Measurements from ENCODE around the gene LMBR1.

LMBR1 gene

GRCh38 chr7:156682928-156683327 is 210.1 kb downstream of the LMBR1 start:
- no peak for DNase-seq

DNA sequence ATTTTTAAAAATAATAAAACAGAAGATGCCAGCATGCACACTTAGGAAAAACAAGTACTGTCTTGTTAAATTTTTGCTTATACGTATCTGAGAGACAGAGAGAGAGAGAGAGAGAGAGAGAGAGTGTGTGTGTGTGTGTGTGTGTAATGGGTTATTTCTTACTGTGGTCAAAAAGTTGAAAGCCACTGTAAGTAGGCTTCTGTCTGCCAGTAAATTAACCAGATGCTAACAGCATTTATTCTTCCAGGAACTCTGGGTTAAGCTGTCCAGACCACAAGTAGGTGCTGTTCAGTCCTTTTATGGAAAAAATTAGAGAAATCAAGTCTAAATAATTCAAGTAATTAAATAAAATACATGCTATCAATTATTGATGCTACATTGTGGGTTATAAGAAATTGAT is 212.7 kb downstream of the LMBR1 start:
- no peak for DNase-seq

DNA sequence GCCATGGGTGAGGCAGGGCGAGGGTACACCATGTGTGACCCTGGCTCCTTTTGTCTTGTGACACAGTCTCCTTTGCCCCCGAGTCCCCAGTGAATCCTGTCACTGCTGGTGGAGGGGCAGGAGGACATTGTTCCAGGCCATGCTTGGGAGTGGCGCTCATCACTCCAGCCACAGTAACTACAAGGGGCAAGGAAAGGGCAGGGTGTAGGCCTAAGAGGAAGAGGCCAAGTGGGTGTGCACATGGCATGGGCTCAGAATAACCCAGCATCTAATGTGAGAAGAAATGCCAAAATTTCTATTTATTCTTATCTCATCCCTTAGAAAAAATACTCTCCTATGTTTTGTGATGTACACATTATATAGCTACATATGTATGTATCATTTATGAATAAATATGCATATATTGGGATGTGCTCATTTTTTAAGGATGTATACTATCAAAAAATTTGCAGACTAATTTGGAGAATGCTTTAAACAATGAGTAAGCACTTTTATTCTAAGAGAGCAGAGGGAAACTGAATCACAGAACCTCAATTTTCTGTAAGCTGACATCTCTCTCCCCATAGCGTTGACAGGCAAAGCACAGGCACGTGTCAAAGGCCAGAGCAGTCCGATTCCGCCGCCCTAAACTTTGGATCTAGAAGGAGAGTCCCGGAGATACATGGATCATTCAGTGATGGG is 215.5 kb downstream of the LMBR1 start:
- no peak for DNase-seq

GRCh38 chr7:156676263-156676662 is 216.7 kb downstream of the LMBR1 start:
- DNase-seq = no peak

GRCh38 chr7:156675721-156676120 is 217.3 kb downstream of the LMBR1 start:
- DNase-seq = no peak

DNA sequence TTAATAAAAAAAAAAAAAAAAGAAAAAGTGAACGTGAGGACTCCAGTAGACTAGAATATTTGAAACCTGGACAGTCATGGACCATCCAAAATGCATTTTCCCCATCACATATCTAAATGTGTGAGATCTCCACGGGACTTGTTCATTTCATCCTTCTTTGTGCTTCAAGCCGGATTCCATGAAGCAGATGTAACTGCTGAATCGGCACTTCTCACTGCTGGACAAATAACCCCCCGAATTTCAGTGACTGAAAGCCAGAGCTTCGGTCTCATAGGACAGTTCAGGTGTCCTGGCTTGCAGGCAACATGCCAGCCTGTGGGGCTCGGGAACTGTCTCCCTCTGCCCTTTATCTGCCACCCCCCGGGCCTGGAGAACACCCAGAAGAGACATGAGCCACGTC is 219.1 kb downstream of the LMBR1 start:
- no peak for DNase-seq

GRCh38 chr7:156673454-156673853 is 219.5 kb downstream of the LMBR1 start:
- DNase-seq = no peak

- no peak for DNase-seq
Observed at GRCh38 chr7:156669035-156669828, 223.8 kb downstream of the LMBR1 start.

DNA sequence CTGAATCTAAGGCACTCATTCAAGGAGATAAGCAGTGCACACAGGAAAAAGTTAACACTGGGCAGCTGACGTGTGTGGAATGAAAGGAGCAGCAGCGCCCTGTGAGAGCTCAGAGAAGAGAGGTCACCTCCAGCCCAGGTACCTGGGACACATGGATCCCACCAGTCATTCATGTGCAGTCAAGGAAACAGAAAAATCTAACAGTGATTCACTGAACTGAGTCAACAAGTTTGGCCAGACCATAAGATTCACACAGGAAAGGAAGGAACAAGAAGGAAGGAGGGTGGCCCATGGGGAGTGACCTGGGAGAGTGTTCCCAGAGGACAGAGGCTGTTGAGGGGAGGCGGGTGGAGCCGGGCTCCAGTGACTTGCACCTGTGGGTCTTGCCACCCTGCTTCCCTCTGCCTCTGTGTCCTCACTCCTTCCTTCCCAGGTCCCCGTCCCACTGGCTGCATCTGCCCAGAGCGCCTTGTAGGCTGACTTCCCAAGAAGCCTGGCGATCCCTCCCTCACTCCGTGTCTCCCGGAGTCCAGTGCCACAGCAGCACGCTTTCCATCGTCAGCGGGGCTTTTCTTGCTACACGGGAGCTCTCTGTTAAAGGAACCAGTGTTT is 224.7 kb downstream of the LMBR1 start:
- DNase-seq = no peak

DNA sequence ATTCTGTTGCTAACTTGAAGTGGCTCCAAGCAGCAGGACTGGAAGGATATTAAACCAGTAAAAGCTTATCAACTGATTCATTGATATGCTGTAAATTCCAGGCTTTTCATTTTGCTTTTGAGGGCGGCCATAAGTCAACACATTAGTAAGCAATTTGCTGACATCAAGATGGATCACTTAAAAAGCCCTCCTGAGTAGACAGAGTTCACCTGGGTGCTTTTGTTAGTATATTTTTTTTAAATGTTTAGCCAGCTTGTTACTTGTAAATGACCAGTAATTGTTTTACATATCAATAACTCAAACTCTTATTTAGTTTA is 225.9 kb downstream of the LMBR1 start:
- no peak for DNase-seq

GRCh38 chr7:156666368-156667109 is 226.4 kb downstream of the LMBR1 start:
- DNase-seq = no peak

- DNase-seq = no peak
Observed at GRCh38 chr7:156665101-156665500, 227.9 kb downstream of the LMBR1 start.

GRCh38 chr7:156662277-156662676 is 230.7 kb downstream of the LMBR1 start:
- DNase-seq = no peak

DNA sequence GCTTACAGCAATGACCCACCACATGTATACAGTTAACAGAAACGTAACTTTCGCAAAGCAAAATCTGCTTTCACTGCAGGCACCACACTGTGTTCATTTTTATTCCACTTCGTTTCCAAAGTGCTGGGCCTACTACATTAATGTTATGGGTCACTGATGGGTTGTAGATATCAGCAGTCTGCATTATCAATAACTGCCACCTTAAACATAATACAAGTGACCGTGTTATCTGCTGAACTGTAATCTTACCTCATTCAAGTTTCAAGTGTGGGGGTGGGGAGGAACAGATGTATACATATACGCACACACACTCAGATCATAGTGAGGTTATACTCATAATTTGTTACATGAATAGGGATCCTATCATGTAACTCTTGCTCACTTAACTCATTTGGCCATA is 231.3 kb downstream of the LMBR1 start:
- DNase-seq = no peak

- DNase-seq = no peak
Observed at GRCh38 chr7:156659961-156660360, 233.0 kb downstream of the LMBR1 start.

DNA sequence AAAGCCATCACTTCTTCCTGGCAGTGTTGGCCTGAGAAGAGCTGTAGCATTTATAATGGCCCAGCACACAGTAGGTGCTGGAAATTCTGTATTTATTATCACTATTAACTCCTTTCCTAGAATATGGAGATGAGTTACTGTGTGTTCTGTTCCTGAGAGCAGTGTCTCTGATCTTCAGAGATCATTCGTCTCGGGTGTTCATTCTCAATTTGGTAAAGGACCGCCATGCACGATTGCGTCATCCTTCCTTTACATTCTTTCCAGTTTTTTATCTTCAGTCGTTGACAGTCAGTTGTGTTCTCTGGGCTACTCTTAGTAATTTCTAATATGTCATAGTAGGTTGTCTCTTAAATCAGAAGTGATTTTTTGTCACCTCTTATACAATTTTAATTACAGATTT is 233.8 kb downstream of the LMBR1 start:
- no peak for DNase-seq

DNA sequence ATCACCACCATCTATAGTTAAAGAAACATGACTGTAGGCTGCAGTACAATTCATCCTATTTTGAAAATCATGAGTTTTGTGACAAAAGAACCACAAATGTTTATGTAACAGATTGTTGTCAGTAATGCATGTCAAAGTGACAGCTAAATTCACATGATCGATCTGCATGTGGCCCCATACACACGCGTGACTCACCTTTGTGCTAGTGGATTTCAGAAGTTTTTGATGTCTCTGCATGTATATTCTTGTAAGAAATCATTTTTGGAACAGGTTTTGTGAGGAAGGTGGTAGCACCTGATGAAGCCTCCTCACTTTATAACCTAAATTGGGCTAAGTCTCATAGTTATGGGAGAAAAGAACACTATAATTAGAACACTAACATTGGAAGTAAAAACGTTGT is 235.3 kb downstream of the LMBR1 start:
- no peak for DNase-seq

GRCh38 chr7:156656598-156656997 is 236.4 kb downstream of the LMBR1 start:
- DNase-seq = no peak

DNA sequence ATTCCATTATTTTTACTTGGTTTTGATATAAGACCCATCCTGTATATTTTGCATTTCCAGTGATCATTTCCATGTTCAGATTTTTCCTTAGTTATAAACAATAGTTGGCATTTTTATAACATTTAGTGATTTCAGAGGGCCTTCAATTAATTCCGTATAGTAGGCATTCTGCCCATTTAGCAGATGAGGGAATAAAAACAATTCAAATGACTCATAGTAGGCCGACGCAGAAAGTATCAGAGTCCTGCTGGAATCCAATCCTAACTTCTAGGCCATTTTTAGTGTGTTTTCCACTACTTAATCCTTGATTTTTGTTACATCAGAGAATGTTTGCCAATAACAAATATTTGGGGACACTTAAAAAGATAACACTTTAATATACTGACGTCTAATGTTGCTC is 237.0 kb downstream of the LMBR1 start:
- no peak for DNase-seq

- no peak for DNase-seq
Observed at GRCh38 chr7:156655251-156655650, 237.7 kb downstream of the LMBR1 start.

DNA sequence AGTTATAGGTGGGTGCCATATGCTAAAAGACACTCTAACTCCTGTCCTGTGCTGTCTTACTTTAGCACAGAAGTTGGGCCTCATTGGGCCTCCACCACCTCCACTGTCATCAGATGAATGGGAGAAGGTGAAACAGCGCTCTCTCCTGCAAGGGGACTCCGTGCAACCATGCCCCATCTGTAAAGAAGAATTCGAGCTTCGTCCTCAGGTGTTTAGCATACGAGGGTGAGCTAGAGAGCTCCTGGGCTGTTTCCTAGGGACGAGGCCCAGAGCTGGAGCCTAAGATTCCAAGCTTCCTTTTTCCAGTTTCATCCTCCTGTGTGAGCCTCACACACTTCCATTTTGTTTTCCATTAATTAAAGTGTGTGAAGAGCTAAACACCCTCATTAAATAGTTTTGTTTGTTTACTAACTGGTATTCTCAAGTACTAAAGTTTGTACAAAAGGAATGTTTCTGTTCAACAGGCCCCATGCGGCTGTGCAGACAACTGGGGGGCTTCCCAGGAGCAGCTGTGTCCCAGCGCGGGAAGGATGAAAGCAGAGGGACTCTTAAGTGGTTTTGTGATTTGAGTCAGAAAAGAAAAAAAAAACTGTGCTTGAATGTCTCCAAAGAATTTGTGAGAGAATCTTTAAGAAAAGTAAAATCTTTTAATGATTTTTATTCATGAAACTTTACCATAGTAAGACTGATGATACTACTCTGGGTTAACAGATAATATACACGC is 238.3 kb downstream of the LMBR1 start:
- DNase-seq = no peak

DNA sequence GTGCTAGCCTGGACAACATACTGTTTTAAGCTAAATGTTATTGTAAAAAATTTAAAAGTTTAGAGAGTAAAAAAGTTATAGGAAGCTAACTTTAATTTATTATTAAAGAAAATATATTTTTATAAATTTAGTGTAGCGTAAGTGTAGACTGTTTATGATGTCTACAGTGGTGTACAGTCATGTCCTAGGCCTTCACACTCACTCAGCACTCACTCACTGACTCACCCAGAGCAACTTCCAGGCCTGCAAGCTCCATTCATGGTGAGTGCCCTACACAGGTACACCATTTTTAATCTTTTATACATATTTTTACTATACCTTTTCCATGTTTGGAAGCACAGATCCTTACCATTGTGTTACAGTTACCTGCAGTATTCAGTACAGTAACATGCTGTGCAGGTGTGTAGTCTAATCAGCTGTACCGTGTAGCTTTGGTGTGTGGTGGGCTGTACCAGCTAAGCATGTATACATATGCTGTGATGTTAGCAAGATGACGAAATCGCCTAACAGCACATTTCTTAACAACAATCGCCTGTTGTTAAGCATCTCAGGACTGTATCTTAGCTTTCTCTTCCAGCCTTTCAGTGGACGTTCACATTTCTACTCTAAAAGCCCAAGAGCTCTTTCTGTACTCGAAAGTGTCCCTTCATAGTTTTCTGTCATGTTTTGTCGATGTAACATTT is 240.0 kb downstream of the LMBR1 start:
- no peak for DNase-seq

Measured in activated effector memory CD4-positive, alpha-beta T cell treated with anti-CD3 and anti-CD28 coated beads, Interleukin-2, amount 50 U/mL, for 16 hours (primary cell).